ENCODE data around the gene MFRP.

Gene MFRP

GRCh38 chr11:119290894-119291497 is 55.5 kb downstream of the MFRP start:
- peak; percentile 38 for FAIRE-seq
- TF ChIP-seq POLR2A (IDR thresholded peaks at IDR 0.05; ENCODE audit: low read depth, low read length) (no peak), POU2F2 (IDR thresholded peaks at IDR 0.05; ENCODE audit: low read depth, low read length) (no peak), TAF1 (IDR thresholded peaks at IDR 0.05; ENCODE audit: low read depth, low read length) (no peak)
- no peak for DNase-seq (ENCODE audit: insufficient read length, low spot score)

All from GM12891 (cell line).